ENCODE results near the gene ZNF507.
A peak's percentile ranks its signal among the peaks of the same experiment; 100 is the strongest.

The ZNF507 gene

GRCh38 chr19:32345261-32346207 lies at the start of gene ZNF507:
Gene ZNF507, plus strand, starts transcription at chr19:32345610. Its CDS starts 7,221 bp downstream, at chr19:32352831.
- DNase-seq, result peak; percentile 72 to 77

- no peak for DNase-seq
Observed at GRCh38 chr19:32296694-32297093, 48.7 kb upstream of the ZNF507 start.

GRCh38 chr19:32302778-32303177 lies 42.6 kb upstream of the ZNF507 start:
- DNase-seq, result no peak

GRCh38 chr19:32303193-32303592 lies 42.2 kb upstream of the ZNF507 start:
- no peak for DNase-seq

- no peak for DNase-seq
Observed at GRCh38 chr19:32307591-32307990, 37.8 kb upstream of the ZNF507 start.

GRCh38 chr19:32308431-32309077 lies 36.9 kb upstream of the ZNF507 start:
- no peak for DNase-seq

- DNase-seq, result no peak
Observed at GRCh38 chr19:32309711-32310390, 35.6 kb upstream of the ZNF507 start.

GRCh38 chr19:32311371-32311770 lies 34.0 kb upstream of the ZNF507 start:
- no peak for DNase-seq

GRCh38 chr19:32313569-32314265 lies 31.7 kb upstream of the ZNF507 start:
- DNase-seq, result no peak

- no peak for DNase-seq
Observed at GRCh38 chr19:32316034-32316433, 29.4 kb upstream of the ZNF507 start.

- no peak for DNase-seq
Observed at GRCh38 chr19:32317086-32317485, 28.3 kb upstream of the ZNF507 start.

GRCh38 chr19:32318884-32319520 lies 26.4 kb upstream of the ZNF507 start:
- peak in 1 of 2 experiments; percentile 11 for DNase-seq

- DNase-seq, result no peak
Observed at GRCh38 chr19:32322541-32322940, 22.9 kb upstream of the ZNF507 start.

GRCh38 chr19:32324631-32325285 lies 20.7 kb upstream of the ZNF507 start:
- peak in 1 of 2 experiments; percentile 12 for DNase-seq

GRCh38 chr19:32330213-32330857 lies 15.1 kb upstream of the ZNF507 start:
- no peak for DNase-seq

- no peak for DNase-seq
Observed at GRCh38 chr19:32333227-32333626, 12.2 kb upstream of the ZNF507 start.

- DNase-seq, result no peak
Observed at GRCh38 chr19:32336259-32337083, 8.9 kb upstream of the ZNF507 start.

GRCh38 chr19:32337084-32337808 lies 8.2 kb upstream of the ZNF507 start:
- DNase-seq, result no peak

- no peak for DNase-seq
Observed at GRCh38 chr19:32339423-32339822, 6.0 kb upstream of the ZNF507 start.
